GM19397 (cell line): Measurements from ENCODE around the gene MRPL43.
"Not testable (repeated sequence)": the region's sequence is repeated elsewhere in the genome, so short reads cannot be mapped to it uniquely, and the experiment has no call there.

Experiments
- ATAC-seq: cut with Tn5 transposase; IDR thresholded peaks from one replicate; pipeline ENCODE4 v1.9.1; 2021; ENCODE audit warnings: mild to moderate bottlenecking, moderate library complexity; ENCODE audit not compliant: unreplicated experiment

The MRPL43 gene

DNA sequence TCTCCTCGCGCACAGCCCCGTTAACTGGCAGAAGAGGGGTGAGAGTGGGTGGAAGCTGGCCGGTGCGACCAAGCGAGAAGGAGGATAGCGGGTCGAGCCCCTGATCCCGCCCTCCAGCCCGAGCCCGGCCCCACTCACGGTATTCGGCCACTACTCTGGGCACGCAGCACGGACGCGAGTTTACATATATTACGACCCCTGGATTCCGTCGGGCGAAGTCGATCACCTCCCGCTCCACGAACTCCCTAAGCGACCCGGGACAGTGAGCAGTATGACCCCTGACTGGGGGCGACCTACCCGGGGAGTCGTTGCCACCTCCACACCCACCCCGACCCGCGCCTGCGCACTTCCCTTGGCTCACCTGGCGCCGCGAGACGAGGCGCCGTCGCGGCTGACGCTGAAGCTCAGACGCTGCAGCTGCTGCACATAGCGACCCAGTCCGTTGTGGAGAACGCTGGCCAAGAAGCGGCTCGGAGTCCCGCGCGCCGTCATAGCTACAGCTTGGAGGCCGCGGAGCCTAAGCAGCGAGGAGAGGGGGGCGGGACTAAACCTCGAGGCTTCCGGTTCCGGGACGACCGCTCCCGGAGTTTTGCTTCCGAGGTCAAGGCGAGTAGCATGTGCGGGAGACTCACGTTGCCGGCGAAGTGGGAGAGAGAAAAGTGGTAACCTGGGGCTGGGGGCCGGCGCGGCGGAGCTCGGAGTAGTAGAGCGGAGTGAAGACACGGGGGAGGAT, at the start of gene MRPL43, which contains the start of gene TWNK:
MRPL43 (minus strand) TSS at position 546 of the 733 bp plus-strand sequence; CDS start at position 492, 54 bp downstream.
TWNK (plus strand) TSS at position 592 of the 733 bp plus-strand sequence. CDS start 668 bp downstream, outside the sequence.
- ATAC-seq: peak; percentile 76

DNA sequence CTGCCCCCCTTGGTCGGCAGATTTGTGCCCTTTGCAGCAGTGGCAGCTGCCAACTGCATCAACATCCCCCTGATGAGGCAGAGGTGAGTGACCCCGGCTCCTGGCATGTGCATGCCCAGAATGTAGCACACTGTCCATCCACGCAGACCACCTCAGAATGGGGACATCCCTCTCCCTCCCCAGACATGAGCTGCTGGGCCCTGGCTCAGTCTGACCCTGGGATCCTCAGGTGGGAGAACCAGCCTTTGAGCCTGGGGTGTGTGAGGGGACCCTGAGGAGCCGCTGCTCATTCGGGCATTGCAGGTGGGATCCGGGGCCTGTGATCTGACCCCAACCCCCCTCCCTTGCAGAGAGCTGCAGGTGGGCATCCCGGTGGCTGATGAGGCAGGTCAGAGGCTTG, 49.4 kb upstream of the MRPL43 start:
- ATAC-seq: no peak

DNA sequence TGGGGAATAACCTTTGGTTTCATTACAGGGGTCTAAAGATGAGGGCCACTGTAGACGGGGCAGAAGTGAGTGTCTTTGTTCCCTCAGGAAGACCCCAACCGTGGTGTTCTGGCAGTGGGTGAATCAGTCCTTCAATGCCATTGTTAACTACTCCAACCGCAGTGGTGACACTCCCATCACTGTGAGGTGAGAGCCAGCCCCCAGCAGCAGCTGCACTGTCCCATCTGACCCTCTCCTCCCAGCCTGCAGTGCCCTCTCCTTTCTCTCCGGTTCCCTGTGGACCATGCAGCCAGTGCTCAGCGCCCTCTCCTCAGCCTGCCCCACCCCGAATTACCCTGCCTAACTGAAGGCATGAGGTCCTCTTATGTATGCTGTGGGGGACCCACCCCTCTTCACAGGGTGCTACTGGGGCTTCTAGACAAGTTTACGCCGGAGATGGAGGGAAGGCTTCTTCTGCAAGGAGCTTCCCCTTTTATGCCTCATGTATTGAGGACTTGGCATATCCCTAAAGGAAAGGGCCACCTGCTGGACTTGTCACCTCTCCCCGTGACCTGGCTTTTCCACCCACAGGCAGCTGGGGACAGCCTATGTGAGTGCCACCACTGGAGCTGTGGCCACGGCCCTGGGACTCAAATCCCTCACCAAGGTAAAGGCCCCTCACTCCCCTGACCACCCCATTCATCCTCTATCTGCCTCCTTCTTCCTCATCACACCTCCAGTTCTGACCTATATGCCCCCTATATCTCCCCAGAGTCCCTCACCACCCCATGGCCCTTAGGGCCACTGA, 48.8 kb upstream of the MRPL43 start:
- no peak for ATAC-seq

DNA sequence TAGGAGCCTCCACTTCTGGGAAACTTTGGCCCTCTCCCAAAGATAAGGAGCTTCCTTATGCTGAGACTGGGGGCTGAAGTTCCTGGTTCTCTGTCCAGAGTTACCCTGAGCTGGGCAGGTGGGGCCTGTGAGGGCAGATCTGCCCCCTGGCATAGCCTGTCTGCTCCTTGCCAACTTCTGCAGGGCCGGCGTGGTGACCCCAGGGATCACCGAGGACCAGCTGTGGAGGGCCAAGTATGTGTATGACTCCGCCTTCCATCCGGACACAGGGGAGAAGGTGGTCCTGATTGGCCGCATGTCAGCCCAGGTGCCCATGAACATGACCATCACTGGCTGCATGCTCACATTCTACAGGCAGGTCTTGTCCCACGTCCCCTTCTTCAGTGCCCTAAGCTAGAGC, 48.0 kb upstream of the MRPL43 start:
- no peak for ATAC-seq

DNA sequence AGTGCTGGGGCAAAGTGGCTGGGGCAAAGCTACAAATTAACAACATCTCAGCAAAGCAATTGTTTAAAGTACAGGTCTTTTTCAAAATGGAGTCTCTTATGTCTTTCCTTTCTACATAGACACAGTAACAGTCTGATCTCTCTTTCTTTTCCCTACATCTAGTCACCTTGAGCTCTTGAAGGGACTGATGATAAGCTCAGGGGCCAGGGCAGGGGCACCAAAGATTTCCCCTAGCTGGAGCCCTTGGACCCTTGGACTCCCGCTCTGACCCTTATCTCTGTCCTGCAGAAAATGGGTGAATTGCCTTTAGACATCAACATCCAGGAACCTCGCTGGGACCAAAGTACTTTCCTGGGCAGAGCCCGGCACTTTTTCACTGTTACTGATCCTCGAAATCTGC, 47.1 kb upstream of the MRPL43 start:
- not testable (repeated sequence) for ATAC-seq

DNA sequence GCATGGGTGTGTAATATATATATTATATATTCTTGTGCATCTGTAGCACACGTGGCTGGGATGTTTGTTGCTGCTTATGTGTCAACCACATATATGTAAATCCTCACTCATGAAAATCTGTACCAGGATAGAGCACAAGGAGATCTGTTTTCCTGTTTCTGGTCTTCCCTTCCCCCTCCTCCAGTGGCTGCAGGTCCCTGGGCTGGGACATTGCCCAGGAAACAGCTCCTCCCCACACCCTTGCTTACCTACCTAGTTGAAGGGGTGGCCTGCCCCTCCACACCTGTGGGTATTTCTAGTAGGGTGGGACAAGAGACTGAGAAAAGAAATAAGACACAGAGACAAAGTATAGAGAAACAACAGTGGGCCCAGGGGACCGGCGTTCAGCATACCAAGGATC, 46.0 kb upstream of the MRPL43 start:
- no peak for ATAC-seq

DNA sequence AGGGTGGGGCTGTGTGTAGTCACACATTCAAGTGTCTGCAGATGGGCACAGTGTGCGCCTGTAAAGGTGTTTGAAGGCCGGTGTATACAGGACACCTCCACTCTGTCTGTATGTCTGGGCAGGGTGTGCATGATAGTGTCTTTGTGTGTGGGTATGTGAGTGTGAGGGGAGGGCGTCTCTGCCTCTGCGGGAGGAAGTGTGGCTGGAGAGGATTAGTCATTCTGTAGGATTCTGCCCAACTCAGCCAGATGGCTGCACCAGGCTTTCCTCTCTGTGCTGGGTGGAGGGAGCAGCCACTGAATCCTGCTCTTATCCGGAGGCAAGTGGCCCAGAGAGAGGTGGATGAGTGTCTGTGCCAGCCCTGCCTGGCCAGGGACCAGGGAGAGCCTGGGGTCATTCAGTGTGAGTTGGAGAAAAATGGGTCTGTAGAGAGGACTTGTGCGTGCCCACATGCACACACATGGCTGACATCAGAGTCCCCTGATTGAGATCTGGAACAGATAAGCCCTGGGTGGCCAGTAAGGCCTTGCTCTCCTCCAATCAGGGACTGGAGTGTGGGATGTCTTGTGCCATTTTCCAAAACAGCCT, 45.4 kb upstream of the MRPL43 start:
- ATAC-seq: no peak

DNA sequence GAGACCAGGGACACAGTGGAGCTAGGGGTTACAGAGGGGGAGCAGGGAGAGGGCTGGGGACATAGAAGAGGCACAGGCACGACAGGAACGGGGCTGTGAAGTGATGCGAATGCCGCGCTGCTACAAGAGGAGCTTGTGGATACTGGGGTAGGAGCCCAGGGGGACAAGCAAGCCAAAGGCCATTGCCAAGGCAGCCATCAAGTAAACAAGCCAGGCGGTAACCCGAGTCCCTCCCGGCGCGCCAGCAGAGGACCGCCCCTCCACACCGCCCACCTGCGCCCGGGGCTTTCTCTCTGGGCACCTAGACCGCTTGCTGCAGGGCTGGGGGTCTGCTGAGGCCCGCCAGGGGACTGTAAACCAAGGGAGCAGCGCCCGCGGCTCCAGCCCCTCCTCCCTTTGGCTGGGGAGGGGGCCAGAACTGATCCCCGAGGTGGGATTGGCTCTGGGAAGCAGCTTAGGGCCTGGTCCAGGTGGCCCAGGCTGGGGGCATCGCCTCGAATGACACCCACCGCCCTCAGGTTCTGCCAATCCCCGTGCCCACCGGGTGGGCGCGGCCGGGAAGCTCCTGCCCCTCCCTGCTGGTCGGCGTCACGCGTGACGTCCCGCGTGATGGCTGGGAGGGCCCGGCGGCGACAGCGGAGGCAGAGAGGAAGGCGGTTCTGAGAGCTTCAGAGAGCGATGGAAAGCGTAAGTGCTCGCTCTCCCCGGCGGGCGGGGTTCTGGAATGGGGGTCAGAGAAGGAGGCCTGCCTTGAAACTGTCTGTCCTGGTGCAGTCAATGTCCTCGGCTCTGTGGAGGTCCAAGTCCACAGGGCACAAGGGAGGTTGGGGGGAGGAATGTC, 44.7 kb upstream of the MRPL43 start:
- ATAC-seq: no peak

DNA sequence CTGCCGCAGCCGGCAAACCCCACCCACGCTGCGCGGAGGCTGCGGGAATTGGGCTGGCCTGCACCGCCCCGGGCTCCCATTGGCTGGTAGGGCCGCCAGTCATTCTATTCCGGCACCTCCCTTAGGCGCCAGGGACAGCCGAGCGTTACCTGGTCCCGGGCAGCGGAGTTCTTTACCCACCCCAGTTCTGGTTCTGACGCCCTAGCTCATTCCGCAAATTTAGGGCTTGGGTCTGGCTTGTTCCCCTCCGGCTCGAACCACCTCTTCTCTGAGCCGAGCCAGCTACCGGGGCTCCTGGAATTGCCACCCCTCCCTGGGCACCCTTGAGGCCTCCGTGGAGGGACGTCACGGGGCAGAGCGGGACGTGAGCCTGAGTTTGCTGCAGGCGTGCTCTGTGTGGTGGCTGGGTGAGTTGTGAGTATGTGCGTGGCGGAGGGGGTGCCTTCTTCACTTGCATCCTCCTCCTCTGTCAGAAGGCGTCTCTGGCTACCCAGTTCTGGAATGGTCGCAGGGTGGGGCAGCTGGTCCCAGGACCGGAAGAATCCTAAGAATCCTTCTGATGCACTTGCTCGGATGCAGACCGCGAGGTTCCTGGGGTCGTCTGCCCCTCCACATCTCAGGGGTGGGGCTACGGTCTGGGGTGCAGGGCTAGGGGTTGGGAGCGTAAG, 44.0 kb upstream of the MRPL43 start, which contains the start of the genes PDZD7 and SFXN3:
PDZD7 (minus strand) TSS at position 2 of the 668 bp plus-strand sequence. CDS start 910 bp downstream, outside the sequence.
SFXN3 (plus strand) TSS at position 107 of the 668 bp plus-strand sequence. CDS start 3,461 bp downstream, outside the sequence.
- peak; percentile 91 for ATAC-seq

DNA sequence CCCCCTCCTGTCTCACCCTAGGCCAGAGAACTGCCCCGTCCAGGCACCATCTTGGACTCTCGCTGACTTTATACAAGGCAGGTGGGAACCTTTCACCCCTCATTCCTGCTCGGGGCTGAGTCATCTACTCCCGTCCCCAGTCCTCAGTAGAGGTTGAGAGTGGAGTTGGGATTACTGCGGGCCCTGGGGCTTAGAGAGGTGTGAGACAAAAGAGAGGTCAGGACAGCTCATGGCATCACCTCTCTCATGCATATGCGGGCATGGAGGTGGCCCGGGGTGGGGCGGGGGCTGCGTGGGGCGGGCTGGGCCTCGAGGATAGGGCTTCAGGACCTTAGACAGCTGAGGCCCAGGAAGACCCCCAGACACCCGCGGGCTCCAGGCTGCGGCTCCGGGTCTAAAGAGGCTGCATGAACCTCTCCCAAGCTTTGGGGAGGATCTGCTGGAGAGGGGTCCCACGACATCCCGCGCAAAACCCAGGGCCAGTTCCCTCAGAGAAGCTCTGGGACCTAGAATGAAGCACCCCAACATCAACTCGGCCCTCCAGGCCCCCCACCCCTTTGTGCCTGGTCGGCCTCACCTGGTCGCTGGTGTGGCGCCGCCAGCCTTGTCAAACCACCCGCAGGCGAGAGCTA, 43.3 kb upstream of the MRPL43 start:
- no peak for ATAC-seq

DNA sequence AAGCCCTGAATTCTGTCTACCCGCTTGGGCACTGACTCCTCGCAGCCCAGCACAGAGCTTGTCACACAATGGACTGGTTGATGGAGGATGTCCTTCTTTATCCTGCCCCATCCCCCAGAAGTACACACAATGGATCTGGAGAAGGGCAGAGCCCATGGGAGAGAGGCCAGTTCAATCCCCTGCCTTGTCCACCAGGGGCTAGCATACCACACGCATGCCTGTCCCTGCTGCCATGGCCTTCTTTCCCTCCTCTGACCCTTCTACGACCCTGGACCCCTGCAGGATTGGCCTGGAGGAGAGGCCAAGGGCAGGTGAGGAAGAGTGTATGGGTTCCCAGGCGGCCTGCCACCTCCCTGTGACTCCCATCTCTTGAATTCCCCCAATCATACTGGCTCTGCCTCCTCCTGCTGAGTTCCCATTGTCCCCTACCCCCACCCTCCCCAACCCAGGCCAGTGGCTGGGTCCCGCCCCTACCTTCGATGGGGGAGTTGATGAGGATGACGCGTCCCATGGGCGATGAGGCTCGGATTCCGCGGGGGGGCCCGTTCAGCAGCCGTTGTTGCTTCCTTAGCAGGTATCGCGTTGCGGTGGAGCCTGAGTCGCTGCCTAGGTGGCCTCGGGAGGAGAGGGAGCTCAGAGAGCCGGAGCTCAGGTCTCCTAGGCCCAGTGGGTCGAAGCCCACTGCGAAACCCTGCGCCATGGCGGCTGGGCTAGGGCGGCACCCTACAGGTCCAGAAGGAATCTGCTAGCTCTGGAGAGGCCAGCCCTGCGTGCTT, 42.4 kb upstream of the MRPL43 start:
- no peak for ATAC-seq

DNA sequence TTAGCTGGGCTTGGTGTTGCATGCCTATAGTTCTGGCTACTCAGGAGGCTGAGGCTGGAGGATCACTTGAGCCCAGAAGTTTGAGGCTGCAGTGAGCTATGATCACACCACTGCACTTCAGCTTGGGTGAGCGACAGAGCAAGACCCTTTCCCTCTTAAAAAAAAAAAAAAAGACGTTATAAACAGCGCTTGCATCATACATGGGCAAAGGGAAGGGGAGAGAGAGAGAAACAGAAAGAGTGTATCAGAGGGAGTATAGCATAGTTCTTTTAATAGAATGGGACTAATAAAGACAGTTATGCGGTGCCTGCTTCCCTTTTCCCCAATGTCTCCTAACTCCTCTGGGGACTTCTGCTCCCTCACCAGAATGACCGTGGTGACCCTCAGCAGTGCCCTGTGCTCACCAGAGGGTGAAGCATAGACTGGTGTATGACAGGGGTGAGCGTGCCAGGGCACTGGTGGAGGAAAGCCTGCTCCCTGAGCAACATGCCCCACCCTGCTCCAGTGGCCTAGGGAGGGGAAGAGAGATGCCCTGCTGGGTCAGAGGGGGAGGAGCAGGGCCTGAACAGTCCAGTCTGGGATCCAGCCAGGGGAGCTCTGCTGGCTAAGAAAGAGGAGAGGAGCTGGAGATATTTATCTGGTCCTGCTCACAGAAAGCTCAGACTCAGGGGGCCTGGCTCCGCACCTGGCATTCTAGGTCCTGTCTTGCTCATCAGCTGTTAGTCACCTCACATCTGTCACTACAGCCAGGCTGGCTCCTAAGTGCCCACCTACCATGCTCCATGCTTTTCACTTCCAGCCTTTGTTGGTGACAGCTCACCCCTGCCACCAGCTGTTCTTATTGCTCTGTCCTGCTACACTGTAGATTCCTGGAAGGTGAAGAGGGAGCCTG, 41.4 kb upstream of the MRPL43 start:
- ATAC-seq: no peak

DNA sequence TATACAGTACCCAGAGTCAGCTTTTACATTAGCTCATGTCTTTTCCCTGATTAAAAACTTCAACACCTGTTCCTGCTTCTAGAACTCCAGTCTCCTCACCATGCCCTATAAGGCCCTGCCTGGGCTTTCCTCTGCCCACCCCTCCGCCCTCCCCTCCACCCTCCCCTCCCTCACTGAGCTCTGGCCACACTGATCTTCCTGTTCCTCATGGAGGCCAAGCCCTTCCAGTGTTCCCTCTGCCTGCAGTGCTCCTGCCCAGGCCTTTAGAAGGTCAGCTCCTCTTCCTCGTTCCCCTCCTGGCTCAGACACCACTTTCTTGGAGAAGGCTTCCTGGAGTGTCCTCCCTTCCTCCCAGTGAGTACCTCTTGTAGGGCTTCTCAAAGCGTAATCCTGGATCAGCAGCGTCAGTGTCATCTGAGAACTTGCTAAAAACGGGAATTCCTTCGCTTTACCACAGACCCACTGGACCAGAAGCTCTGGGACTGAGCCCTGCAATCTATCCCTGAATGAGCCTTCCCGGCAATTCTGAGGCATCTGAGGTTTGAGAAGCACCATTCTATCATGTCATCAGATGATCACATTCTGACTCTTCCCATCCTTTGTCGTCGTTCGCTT, 39.9 kb upstream of the MRPL43 start:
- ATAC-seq: no peak

DNA sequence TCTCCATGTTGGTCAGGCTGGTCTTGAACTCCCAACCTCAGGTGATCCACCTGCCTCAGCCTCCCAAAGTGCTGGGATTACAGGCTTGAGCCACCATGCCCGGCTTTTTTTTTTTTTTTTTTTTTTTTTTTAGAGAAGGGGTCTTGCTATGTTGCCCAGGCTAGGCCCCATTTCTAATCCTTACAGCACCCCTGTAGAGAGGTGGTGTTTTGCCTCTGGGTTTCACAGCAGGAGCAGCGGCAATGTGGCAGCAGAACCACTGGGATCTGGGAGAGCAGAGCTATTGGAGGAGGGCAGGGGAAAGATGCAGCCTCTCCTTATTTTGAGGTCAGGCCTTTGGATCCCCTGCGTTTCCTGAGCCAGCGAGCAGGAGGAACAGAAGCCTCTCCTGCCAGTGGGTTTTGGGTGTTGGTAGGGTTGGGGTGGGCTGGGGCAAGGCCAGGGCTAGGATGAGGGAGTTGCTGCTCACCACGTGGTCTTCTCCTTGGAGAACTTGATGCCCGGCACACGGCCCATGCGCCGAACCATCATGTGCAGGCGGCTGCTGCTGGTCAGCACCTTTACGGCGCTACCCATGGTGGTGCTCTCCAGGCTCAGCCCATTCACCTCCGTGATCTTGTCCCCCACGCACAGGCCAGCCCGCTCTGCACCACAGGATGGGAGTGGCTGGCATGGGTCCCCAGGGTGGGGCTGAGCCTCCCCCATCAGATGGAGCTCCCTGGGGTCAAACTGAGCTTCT, 35.8 kb upstream of the MRPL43 start:
- ATAC-seq: no peak

DNA sequence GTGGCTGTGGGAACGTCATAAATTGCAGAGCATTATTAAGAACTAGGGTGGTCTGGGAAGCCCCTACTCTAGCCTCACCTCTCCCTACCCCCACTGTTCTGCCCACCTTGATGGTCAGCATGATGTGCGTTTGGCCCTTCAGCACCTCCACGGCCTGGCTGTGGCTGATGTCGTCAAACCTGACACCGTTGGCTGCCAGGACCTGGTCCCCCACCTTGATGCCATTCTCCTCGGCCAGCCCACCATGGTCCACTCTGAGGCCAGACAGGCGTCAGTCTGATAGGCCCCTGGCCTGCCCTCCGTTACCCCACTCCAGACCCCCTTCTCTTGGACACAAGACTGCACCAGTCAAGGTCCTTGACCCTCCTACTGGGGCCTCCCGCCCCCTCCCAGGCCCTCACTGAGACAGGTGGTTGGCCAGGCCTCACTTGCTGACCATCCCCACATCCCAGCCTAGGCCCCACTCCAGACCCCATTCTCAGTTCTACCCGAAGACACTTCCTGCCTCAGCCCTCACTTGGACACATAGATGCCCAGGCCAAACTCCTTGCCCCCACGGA, 34.5 kb upstream of the MRPL43 start:
- no peak for ATAC-seq

DNA sequence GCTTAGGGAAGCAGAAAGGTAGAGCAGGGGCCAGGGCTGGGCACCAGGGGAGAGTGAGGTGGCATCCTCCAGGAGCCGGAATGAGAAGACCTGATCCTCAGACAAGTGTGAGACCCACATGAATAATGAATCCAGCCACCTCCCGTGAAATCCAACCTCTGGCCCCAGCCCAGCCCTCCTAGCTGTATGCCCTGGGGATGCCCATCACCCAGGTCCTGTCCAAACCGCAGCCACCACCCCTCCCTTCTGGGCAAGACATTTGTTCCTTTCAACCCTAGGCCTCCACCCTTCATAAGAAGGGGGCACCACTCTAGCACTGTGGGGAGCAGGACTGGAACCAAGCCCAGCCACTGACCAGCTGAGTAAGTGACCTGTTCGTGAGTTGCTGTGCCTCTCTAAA, 33.9 kb upstream of the MRPL43 start:
- no peak for ATAC-seq
